ENCODE results near the gene RGS7.
"Not testable (repeated sequence)": the region's sequence is repeated elsewhere in the genome, so short reads cannot be mapped to it uniquely, and the experiment has no call there.

- TF ChIP-seq CTCF, POLR2A (IDR thresholded peaks at IDR 0.05): not testable (repeated sequence)
Observed at GRCh38 chr1:241165256-241165655, 191.7 kb downstream of the RGS7 start.

Data from right lobe of liver (tissue), 4 donors.